ENCODE measurements around the gene SIK3. TPM values are rescaled to one million over a fixed set of nuclear protein-coding genes. Genes with fewer than 3 reads are reported as not detected.

Gene SIK3
- total and polyA plus RNA-seq, 2 experiments from 2014 or later = 6.1 to 33.9 TPM

DNA sequence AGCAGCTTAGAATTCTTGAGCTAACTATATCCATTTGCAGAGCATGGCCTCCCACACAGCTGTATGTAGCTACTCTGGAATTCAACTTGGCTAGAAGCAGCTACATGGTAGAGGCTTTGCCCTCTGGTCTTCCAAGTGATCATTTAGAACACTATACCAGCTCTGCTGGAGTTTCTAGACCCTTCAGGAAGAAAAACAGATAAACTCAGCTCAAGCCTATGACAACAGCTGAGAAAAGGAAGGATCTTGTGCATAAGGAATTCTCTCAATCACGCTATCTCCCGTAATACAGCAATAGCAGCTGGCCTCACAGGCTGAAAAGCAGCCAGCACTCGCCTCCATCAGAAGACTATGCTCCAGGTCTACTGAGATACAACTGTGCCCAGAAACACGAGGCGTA, 210.2 kb downstream of the SIK3 start:
- TF ChIP-seq CTCF (conservative IDR thresholded peaks at IDR 0.05; ENCODE audit: low read depth in 2 of 2) (no peak), POLR2AphosphoS5 (IDR thresholded peaks at IDR 0.05; ENCODE audit: low read depth) (no peak)
- H3K36me3 Mint-ChIP-seq (ENCODE audit: low read depth) = no peaks in the 10 kb centered on the region

GRCh38 chr11:116885951-116886655, 212.1 kb downstream of the SIK3 start:
- no peaks in the 10 kb centered on the region for H3K9me3 Mint-ChIP-seq
- ATAC-seq (no peak), DNase-seq (ENCODE audit: low spot score) (no peak)
- TF ChIP-seq CTCF (conservative IDR thresholded peaks at IDR 0.05; ENCODE audit: low read depth in 2 of 2) (no peak), EZH2 (IDR thresholded peaks at IDR 0.05; ENCODE audit: low read depth, unreplicated experiment) (no peak), EZH2phosphoT487 (IDR thresholded peaks at IDR 0.05; ENCODE audit: unreplicated experiment) (no peak), ZNF331 (CRISPR knock-in tag; IDR thresholded peaks at IDR 0.05; ENCODE audit: low read depth) (no peak)
- Histone ChIP-seq H3F3A (replicated peaks; ENCODE audit: low read depth) (no peaks in the 10 kb centered on the region), H3K36me3 (ENCODE audit: insufficient read depth) (no peaks in the 10 kb centered on the region), H2AFZ (no peak overlapping the region), H3K4me3 (no peak overlapping the region), H3K27me3 (ENCODE audit: insufficient read depth) (no peaks in the 10 kb centered on the region), H3K79me2 (replicated peaks; ENCODE audit: insufficient read depth) (no peaks in the 10 kb centered on the region), H3K4me1 (ENCODE audit: insufficient read depth) (no peaks in the 10 kb centered on the region), H3K27ac (ENCODE audit: low read depth) (no peak overlapping the region), H3K9me2 (ENCODE audit: insufficient read depth) (no peaks in the 10 kb centered on the region), H3K4me2 (no peak overlapping the region), H4K20me1 (replicated peaks; ENCODE audit: insufficient read depth) (no peaks in the 10 kb centered on the region; the same call in 1 of the 2 replicates)
- no peaks in the 10 kb centered on the region for H3K4me1 Mint-ChIP-seq
- H3K27ac Mint-ChIP-seq = no peak overlapping the region
- no peak overlapping the region for H3K4me3 Mint-ChIP-seq
- H3K27me3 Mint-ChIP-seq (ENCODE audit: insufficient read depth, low read depth, poor library complexity) = no peaks in the 10 kb centered on the region
- H3K36me3 Mint-ChIP-seq (ENCODE audit: low read depth) = no peaks in the 10 kb centered on the region

More for the DNA sequence above, 210.2 kb downstream of the SIK3 start:
- no peak overlapping the region for H3K27ac Mint-ChIP-seq
- DNase-seq (ENCODE audit: low spot score) (no peak), ATAC-seq (no peak)
- no peaks in the 10 kb centered on the region for H3K9me3 Mint-ChIP-seq
- H4K20me1 ChIP-seq (replicated peaks; ENCODE audit: insufficient read depth) = no peaks in the 10 kb centered on the region; the same call in 1 of the 2 replicates
- H3K27me3 ChIP-seq (ENCODE audit: insufficient read depth) = no peaks in the 10 kb centered on the region
- H3K4me3 Mint-ChIP-seq = no peak overlapping the region
- H2AFZ ChIP-seq = no peak overlapping the region
- no peaks in the 10 kb centered on the region for H3K27me3 Mint-ChIP-seq (ENCODE audit: insufficient read depth, low read depth, poor library complexity)
- no peaks in the 10 kb centered on the region for H3K79me2 ChIP-seq (replicated peaks; ENCODE audit: insufficient read depth)
- H3K4me1 Mint-ChIP-seq = no peaks in the 10 kb centered on the region
- H3K4me3 ChIP-seq = no peak overlapping the region
- H3K4me1 ChIP-seq (ENCODE audit: insufficient read depth) = no peaks in the 10 kb centered on the region
- H3K36me3 ChIP-seq (ENCODE audit: insufficient read depth) = peaks cover 4% of the 10 kb centered on the region; the same call in 1 of the 2 replicates
- no peaks in the 10 kb centered on the region for H3K9me2 ChIP-seq (ENCODE audit: insufficient read depth)
- no peak overlapping the region for H3K4me2 ChIP-seq
- H3F3A ChIP-seq (replicated peaks; ENCODE audit: low read depth) = no peaks in the 10 kb centered on the region
- H3K27ac ChIP-seq (ENCODE audit: low read depth) = no peak overlapping the region

Measured in GM23338 (cell line).